AG08395 (cell line): ENCODE measurements around the gene TNFRSF13B.
"Not testable (repeated sequence)": the region's sequence is repeated elsewhere in the genome, so short reads cannot be mapped to it uniquely, and the experiment has no call there.

Source experiments
- DNase-seq: peaks from one replicate; pipeline ENCODE4 v3.0.0; 2012; ENCODE audit warnings: mixed read lengths, low spot score

Gene TNFRSF13B

GRCh38 chr17:17004997-17005614 is 33.2 kb upstream of the TNFRSF13B start:
- not testable (repeated sequence) for DNase-seq

DNA sequence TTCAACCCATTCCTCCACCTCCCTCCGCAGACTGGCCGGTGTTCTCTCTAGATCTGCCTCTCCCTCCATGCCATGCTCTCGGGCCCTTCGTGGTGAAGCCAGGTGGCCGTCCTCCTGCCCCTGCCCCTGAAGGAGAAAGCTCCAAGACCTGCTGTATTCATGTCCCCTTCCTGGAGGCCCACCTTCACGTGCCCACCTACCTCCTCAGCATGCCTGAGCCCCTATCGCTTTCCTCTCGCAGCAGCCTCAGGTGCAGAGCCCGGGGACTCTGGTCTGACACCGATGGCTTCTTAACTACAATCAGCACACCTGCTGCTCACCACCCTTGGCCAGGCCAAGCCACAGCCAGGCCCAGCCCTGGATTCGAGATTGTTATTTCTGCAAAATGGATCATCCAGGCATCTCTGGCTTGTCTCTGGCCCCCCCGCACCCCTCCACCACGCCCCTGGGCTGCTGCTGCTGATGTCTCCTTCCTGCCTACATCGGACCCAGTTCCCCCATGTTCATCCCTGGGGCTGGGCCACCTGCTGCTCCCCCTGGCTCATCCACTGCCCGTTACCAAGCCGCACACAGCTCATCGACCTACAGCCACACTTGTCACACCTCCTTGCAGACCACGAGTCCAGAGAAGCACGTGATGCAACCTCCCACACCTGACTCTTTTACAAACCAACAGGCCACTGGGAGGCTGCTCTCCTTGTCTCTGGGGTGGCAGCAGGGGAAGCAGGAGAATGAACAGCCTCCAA is 32.5 kb upstream of the TNFRSF13B start:
- no peak for DNase-seq

DNA sequence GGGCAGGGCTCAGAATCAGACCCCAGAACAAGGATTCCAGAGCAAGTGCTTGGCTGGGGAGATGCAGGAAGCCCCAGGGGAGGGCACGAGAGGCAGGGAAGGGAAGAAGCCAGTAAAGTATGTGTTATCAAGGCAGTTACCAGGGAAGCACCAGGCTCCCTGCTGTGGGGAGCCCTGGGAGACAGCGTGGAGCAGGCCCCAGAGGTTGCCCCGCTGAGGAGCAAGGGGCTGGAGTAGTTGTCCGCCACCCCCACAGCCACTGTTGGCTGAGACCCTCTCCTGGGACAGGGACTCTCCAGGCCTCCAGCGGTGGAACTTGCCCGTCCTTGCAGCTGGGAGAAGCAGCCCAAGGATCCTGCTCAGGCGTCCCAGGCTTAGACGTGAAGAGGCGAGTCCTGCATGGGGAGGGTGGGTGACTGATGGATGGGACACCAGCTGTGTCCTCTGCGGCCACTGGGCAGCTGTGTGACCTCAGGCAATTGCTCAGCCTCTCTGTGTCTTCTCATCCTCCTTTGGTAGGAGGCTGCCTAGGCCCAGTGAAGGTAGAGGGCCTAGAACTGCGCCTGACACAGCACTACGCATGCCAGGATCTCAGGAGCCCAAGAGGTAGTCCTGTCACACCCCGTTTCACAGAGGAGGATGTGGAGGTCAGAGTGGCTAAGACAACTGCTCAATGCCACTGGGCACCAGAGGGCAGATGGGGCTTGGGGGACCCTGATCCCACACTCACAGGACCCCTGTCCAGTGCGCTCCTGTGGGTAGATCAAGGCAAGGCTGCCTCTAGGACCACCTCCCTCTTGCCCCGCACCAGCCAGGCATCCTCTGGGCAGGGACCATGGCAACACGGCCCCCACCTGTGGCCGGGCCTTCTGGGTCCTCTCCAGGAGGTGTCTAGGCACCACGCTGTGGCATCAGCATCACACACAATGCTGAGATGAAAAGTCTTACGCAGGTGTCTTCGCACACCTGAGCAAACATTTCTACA is 31.1 kb upstream of the TNFRSF13B start:
- not testable (repeated sequence) for DNase-seq

- peak; percentile 84 for DNase-seq
Measured at GRCh38 chr17:17001874-17002520, 30.1 kb upstream of the TNFRSF13B start.

- no peak for DNase-seq
Measured at GRCh38 chr17:17001076-17001777, 29.3 kb upstream of the TNFRSF13B start.

- DNase-seq: no peak
Measured at GRCh38 chr17:16999931-17000625, 28.2 kb upstream of the TNFRSF13B start.

- no peak for DNase-seq
Measured at GRCh38 chr17:16997514-16998429, 25.9 kb upstream of the TNFRSF13B start.

- DNase-seq: not testable (repeated sequence)
Measured at GRCh38 chr17:16996726-16997125, 24.8 kb upstream of the TNFRSF13B start.

GRCh38 chr17:16995930-16996329 is 24.0 kb upstream of the TNFRSF13B start:
- DNase-seq: no peak

- no peak for DNase-seq
Measured at GRCh38 chr17:16994631-16995030, 22.7 kb upstream of the TNFRSF13B start.

- DNase-seq: peak; percentile 81
Measured at GRCh38 chr17:16991349-16992009, 19.6 kb upstream of the TNFRSF13B start.

- DNase-seq: peak; percentile 74
Measured at GRCh38 chr17:16989953-16990860, 18.3 kb upstream of the TNFRSF13B start.

- no peak for DNase-seq
Measured at GRCh38 chr17:16989230-16989952, 17.5 kb upstream of the TNFRSF13B start.

DNA sequence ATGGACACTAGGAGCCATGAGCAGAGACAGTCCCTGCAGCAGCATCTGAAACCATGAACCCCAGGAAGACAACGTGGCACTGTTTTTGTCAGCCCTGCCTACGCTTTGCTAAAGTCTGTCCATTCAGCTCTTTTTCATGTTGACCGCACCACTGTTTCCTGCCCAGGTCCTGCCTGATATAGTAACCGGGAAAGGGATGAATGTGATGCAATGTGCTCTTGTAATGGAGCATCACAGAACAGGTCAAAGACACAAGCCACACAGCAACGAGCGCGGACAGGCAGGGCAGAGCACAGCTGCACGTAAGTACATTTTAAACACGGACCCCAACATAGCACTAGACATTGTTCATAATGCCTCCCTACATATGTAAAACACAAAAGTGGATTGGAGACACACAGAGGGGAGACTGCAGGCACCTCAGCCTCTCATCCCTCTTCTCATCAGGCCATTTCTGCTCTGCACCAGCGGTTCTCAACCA is 16.9 kb upstream of the TNFRSF13B start:
- DNase-seq: no peak

- DNase-seq: peak; percentile 93
Measured at GRCh38 chr17:16987830-16988601, 16.1 kb upstream of the TNFRSF13B start.
